RWPE2 (cell line): Measurements from ENCODE around the gene RTN4RL1.

Source experiments
- ATAC-seq: fragments of 200-7000 bp; cut with Tn5 transposase; 3 replicates; pipeline ENCODE4 v1.9.1; 2021; ENCODE audit warnings: low read depth
- DNase-seq: peaks from one replicate; pipeline ENCODE4 v3.0.0-alpha.2; 2020; ENCODE audit warnings: low spot score
- H3K27ac ChIP-seq: fragments of 450-650 bp; 2 replicates; pipeline ENCODE4 v1.5.1; 2017; ENCODE audit warnings: mild to moderate bottlenecking; ENCODE audit not compliant: poor library complexity, severe bottlenecking
- H3K27me3 ChIP-seq: fragments of 250-450 bp; sonication (Bioruptor Pico); 2 replicates; pipeline ENCODE4 v1.5.1; 2021; ENCODE audit warnings: mild to moderate bottlenecking, moderate library complexity; ENCODE audit not compliant: insufficient read depth, poor library complexity, severe bottlenecking
- H3K36me3 ChIP-seq: fragments of 250-450 bp; sonication (Bioruptor Pico); 2 replicates; pipeline ENCODE4 v1.5.1; 2020; ENCODE audit warnings: low read depth, mild to moderate bottlenecking, moderate library complexity
- H3K4me1 ChIP-seq: fragments of 250-450 bp; sonication (Bioruptor Pico); 2 replicates; pipeline ENCODE4 v1.5.1; 2021; ENCODE audit warnings: mild to moderate bottlenecking, moderate library complexity; ENCODE audit not compliant: insufficient read depth, poor library complexity, severe bottlenecking
- H3K4me3 ChIP-seq: fragments of 250-450 bp; sonication (Bioruptor Pico); 2 replicates; pipeline ENCODE4 v1.5.1; 2021; ENCODE audit warnings: mild to moderate bottlenecking, moderate library complexity; ENCODE audit not compliant: severe bottlenecking
- H3K9me3 ChIP-seq: fragments of 250-450 bp; sonication (Bioruptor Pico); 2 replicates; pipeline ENCODE4 v1.5.1; 2021; ENCODE audit warnings: mild to moderate bottlenecking, moderate library complexity; ENCODE audit not compliant: severe bottlenecking
- TF ChIP-seq, protein P1 (sequence below): fragments of 450-650 bp; IDR thresholded peaks from one replicate; pipeline ENCODE4 v1.5.1; 2017; ENCODE audit warnings: mild to moderate bottlenecking, moderate library complexity; ENCODE audit not compliant: poor library complexity, severe bottlenecking

The RTN4RL1 gene, protein sequence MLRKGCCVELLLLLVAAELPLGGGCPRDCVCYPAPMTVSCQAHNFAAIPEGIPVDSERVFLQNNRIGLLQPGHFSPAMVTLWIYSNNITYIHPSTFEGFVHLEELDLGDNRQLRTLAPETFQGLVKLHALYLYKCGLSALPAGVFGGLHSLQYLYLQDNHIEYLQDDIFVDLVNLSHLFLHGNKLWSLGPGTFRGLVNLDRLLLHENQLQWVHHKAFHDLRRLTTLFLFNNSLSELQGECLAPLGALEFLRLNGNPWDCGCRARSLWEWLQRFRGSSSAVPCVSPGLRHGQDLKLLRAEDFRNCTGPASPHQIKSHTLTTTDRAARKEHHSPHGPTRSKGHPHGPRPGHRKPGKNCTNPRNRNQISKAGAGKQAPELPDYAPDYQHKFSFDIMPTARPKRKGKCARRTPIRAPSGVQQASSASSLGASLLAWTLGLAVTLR

DNA sequence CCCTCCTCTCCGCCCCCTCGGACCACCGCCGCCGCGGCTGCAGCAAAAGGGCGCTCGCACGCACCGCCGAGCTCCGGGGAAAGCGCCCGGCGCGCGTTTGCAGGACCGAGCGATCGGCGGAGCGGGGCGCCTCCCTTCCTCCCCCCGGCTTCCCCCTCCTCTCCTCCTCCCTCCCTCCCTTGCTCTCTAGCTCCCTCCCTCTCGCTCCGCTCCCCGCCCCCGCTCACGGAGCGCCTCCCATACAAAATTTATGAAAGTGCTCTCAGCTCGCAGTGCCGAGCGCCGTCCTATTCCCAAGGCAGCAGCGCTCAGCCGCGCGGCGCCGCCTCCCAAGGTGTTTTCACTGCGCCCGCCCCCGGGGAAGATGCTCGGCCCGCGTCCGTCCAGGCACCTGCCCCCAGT is at the start of gene RTN4RL1:
Gene RTN4RL1 (minus strand): TSS at position 115 of the 402 bp plus-strand sequence. CDS start 469 bp downstream, outside the sequence.
- no peak for DNase-seq
- TF ChIP-seq, protein P1, sequence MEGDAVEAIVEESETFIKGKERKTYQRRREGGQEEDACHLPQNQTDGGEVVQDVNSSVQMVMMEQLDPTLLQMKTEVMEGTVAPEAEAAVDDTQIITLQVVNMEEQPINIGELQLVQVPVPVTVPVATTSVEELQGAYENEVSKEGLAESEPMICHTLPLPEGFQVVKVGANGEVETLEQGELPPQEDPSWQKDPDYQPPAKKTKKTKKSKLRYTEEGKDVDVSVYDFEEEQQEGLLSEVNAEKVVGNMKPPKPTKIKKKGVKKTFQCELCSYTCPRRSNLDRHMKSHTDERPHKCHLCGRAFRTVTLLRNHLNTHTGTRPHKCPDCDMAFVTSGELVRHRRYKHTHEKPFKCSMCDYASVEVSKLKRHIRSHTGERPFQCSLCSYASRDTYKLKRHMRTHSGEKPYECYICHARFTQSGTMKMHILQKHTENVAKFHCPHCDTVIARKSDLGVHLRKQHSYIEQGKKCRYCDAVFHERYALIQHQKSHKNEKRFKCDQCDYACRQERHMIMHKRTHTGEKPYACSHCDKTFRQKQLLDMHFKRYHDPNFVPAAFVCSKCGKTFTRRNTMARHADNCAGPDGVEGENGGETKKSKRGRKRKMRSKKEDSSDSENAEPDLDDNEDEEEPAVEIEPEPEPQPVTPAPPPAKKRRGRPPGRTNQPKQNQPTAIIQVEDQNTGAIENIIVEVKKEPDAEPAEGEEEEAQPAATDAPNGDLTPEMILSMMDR = no peak

DNA sequence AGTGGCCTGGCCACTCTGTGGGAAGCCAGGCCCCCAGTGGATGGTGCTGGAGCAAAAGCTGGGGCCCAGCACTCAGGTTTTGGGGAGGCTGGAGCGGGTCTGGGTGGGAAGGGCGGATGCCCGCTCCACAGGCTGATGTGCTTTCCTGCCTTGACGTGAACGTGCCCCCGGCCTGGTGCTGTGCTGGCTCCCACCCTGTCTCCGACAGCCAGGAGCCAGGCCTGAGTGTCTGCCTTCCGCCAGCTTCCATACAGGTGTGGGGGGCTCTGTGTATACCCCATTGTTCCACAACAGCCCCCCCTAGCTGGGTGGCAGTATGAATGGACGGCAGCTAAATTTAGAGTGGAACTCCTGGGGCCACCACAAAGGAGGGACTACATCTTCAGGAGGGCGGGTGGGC is 49.8 kb upstream of the RTN4RL1 start:
- Histone ChIP-seq H3K27me3 (no peaks in the 10 kb centered on the region), H3K4me3 (no peak overlapping the region), H3K27ac (no peak overlapping the region), H3K9me3 (no peaks in the 10 kb centered on the region), H3K4me1 (peaks cover 6% of the 10 kb centered on the region), H3K36me3 (peaks cover 3% of the 10 kb centered on the region; the same call in 1 of the 2 replicates)
- ATAC-seq = no peak
- DNase-seq = no peak
- TF ChIP-seq, protein P1 = no peak

More for the DNA sequence above, at the start of gene RTN4RL1:
- Histone ChIP-seq H3K36me3 (no peaks in the 10 kb centered on the region), H3K9me3 (no peaks in the 10 kb centered on the region), H3K4me3 (peak within 1 kb of the TSS; percentile 34), H3K27me3 (peaks cover 30% of the 10 kb centered on the region), H3K4me1 (no peaks in the 10 kb centered on the region), H3K27ac (no peak within 1 kb of the TSS)
- ATAC-seq = peak; percentile 52

DNA sequence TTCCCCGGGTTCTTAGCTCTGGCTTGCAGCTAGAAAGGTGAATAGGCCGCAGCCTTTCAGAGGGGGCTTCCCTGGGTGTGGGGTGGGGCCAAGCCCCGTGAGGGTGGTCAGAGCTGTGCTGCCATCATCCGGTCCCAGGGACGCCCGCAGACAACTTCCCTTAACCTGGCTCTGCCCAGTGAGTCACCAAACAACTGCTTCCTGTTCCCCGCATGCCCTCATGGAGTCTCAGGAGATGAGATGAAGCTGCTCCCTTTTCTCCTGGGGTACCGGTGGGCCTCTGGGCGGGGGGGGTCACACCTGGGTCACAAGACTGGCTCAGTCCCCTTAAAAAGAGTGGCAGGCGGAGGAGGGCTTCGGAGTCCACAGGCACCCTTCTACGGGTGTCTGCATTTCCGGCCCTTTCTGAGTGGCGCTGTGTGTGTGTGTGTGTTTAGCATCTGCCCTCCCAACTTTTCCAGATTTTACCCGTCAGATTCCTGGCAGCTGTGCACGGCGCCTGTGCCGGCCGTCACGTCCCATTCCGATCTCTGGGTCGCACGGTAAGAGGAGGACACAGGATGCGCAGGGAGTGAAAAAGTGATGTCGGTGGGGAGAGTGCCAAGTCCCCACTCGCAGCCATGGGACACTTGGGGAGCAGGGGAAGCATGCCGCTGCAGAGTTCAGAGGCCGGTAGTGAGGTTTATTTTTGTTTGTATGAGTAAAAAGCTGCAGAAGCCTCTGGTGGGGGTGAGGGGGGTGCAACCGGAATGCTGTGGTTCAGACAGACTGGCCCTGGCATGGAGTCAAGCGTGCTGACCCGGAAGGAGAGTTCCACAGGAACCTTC is 46.5 kb upstream of the RTN4RL1 start:
- DNase-seq = no peak
- H3K27me3 ChIP-seq = no peaks in the 10 kb centered on the region

DNA sequence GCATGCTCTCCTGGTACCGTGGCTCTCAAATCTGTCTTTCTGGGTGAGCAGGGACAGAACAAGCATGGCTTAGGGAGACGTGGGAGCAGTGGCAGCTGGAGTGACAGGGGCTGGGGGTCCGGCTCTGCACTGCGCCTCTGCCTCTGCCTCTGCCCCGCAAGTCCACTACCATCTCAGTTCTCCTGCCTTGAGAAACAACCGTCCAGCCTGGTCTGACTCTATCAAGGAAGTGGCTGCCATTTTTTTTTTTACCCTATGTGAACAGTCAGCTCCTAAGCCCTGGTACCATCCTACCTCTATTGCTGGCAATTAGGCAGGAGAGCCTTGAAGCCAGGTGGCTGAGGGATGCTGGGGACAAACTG is 45.9 kb upstream of the RTN4RL1 start:
- Histone ChIP-seq H3K36me3 (peaks cover 5% of the 10 kb centered on the region; the same call in 1 of the 2 replicates), H3K9me3 (no peaks in the 10 kb centered on the region), H3K27me3 (no peaks in the 10 kb centered on the region), H3K4me1 (peaks cover 24% of the 10 kb centered on the region), H3K27ac (peak overlapping the region; percentile 9), H3K4me3 (no peak overlapping the region)
- TF ChIP-seq, protein P1 = no peak
- ATAC-seq (no peak), DNase-seq (no peak)

More for the DNA sequence above, 46.5 kb upstream of the RTN4RL1 start:
- Histone ChIP-seq H3K4me1 (peaks cover 24% of the 10 kb centered on the region), H3K36me3 (peaks cover 5% of the 10 kb centered on the region; the same call in 1 of the 2 replicates), H3K4me3 (no peak overlapping the region), H3K27ac (peak overlapping the region; percentile 9), H3K9me3 (no peaks in the 10 kb centered on the region)
- TF ChIP-seq, protein P1 = no peak
- no peak for ATAC-seq
